ENCODE data around the gene TMEM184A. TPM values are rescaled to one million over a fixed set of nuclear protein-coding genes. Genes with fewer than 3 reads are reported as not detected.
A peak's percentile ranks its signal among the peaks of the same experiment; 100 is the strongest.

The TMEM184A gene
- total and polyA plus RNA-seq, 2 of the 13 experiments (the other 11 are each of a cell fraction or from before 2014, with no cell fraction given): 9.5 to 20.4 TPM

GRCh38 chr7:1532456-1533254 lies 23.4 kb downstream of the TMEM184A start (continued):
- TF ChIP-seq ZNF710 (CRISPR knock-in tag; IDR thresholded peaks at IDR 0.05; ENCODE audit: borderline replicate concordance): no peak
- no peak for TF ChIP-seq ZNF615 (CRISPR knock-in tag; IDR thresholded peaks at IDR 0.05; ENCODE audit: borderline replicate concordance)
- TF ChIP-seq FOSL2 (CRISPR knock-in tag; IDR thresholded peaks at IDR 0.05): peak; percentile 98
- TF ChIP-seq ZNF143 (CRISPR knock-in tag; IDR thresholded peaks at IDR 0.05): no peak
- no peak for TF ChIP-seq THAP8 (CRISPR knock-in tag; IDR thresholded peaks at IDR 0.05; ENCODE audit: borderline replicate concordance)
- TF ChIP-seq RBM39 (IDR thresholded peaks at IDR 0.05; ENCODE audit: low read depth, low read length, poor library complexity, severe bottlenecking): no peak
- TF ChIP-seq MYC (CRISPR knock-in tag; IDR thresholded peaks at IDR 0.05; ENCODE audit: borderline replicate concordance): no peak; the same call in 1 of the 2 replicates
- TF ChIP-seq EED (CRISPR knock-in tag; IDR thresholded peaks at IDR 0.05): no peak
- TF ChIP-seq ZNF747 (CRISPR knock-in tag; IDR thresholded peaks at IDR 0.05; ENCODE audit: borderline replicate concordance): peak; percentile 30; the same call in 1 of the 2 replicates
- peak; percentile 42; the same call in 1 of the 2 replicates for TF ChIP-seq SOX5 (CRISPR knock-in tag; IDR thresholded peaks at IDR 0.05; ENCODE audit: borderline replicate concordance)
- TF ChIP-seq MXD1 (CRISPR knock-in tag; IDR thresholded peaks at IDR 0.05): no peak
- TF ChIP-seq ESRRA (CRISPR knock-in tag; IDR thresholded peaks at IDR 0.05; ENCODE audit: low read depth): peak; percentile 45; the same call in 1 of the 2 replicates
- no peak for TF ChIP-seq ZNF670 (CRISPR knock-in tag; IDR thresholded peaks at IDR 0.05; ENCODE audit: borderline replicate concordance)
- TF ChIP-seq REL (CRISPR knock-in tag; conservative IDR thresholded peaks at IDR 0.05): no peak
- no peak for TF ChIP-seq ZNF761 (CRISPR knock-in tag; conservative IDR thresholded peaks at IDR 0.05)
- TF ChIP-seq TEAD2 (CRISPR knock-in tag; IDR thresholded peaks at IDR 0.05): no peak
- TF ChIP-seq TBX2 (CRISPR knock-in tag; IDR thresholded peaks at IDR 0.05; ENCODE audit: borderline replicate concordance): peak; percentile 55; the same call in 1 of the 2 replicates
- TF ChIP-seq THAP9 (CRISPR knock-in tag; IDR thresholded peaks at IDR 0.05; ENCODE audit: borderline replicate concordance): no peak
- no peak for TF ChIP-seq ZNF589 (CRISPR knock-in tag; conservative IDR thresholded peaks at IDR 0.05)
- TF ChIP-seq ZNF749 (CRISPR knock-in tag; IDR thresholded peaks at IDR 0.05; ENCODE audit: borderline replicate concordance): no peak
- no peak for TF ChIP-seq KDM3A (CRISPR knock-in tag; IDR thresholded peaks at IDR 0.05; ENCODE audit: low read depth)
- TF ChIP-seq ETV6 (CRISPR knock-in tag; conservative IDR thresholded peaks at IDR 0.05): no peak
- no peak for TF ChIP-seq HOXA7 (CRISPR knock-in tag; IDR thresholded peaks at IDR 0.05)
- TF ChIP-seq ELF4 (CRISPR knock-in tag; IDR thresholded peaks at IDR 0.05; ENCODE audit: borderline replicate concordance): no peak

Measured in HepG2 (cell line).